ENCODE data around the gene TMPRSS7. TPM values are rescaled to one million over a fixed set of nuclear protein-coding genes. Genes with fewer than 3 reads are reported as not detected.

TMPRSS7 gene
- polyA plus RNA-seq, 1 experiment = not detected

- H3K27me3 ChIP-seq (ENCODE audit: control insufficient read depth, insufficient read depth, low read length) = no peaks in the 10 kb centered on the region
- no peak for DNase-seq (ENCODE audit: low read depth)
- ChIA-PET POLR2A (no interaction called here), CTCF (interaction anchor here (1.2 to 14.6 kb wide), 6 partner anchors 11 to 47 kb away, joined by 3 to 203 read pairs (median 11); no protein-coding TSS in a partner anchor)
- H3K4me3 ChIP-seq (ENCODE audit: low read depth, low read length) = peak within 1 kb of the TSS; percentile 36
- H3K36me3 ChIP-seq (ENCODE audit: control insufficient read depth, insufficient read depth, low read length) = no peaks in the 10 kb centered on the region; the same call in 1 of the 2 replicates
- no peak for TF ChIP-seq CTCF (IDR thresholded peaks at IDR 0.05; ENCODE audit: insufficient read depth, low read depth, low read length)
These were observed 35.7 kb upstream of the TMPRSS7 start, which contains the start of gene TAGLN3 for GRCh38 chr3:111998636-111999483. Gene TAGLN3, plus strand, starts transcription at chr3:111998922. Its CDS starts 501 bp downstream, at chr3:111999423.

DNA sequence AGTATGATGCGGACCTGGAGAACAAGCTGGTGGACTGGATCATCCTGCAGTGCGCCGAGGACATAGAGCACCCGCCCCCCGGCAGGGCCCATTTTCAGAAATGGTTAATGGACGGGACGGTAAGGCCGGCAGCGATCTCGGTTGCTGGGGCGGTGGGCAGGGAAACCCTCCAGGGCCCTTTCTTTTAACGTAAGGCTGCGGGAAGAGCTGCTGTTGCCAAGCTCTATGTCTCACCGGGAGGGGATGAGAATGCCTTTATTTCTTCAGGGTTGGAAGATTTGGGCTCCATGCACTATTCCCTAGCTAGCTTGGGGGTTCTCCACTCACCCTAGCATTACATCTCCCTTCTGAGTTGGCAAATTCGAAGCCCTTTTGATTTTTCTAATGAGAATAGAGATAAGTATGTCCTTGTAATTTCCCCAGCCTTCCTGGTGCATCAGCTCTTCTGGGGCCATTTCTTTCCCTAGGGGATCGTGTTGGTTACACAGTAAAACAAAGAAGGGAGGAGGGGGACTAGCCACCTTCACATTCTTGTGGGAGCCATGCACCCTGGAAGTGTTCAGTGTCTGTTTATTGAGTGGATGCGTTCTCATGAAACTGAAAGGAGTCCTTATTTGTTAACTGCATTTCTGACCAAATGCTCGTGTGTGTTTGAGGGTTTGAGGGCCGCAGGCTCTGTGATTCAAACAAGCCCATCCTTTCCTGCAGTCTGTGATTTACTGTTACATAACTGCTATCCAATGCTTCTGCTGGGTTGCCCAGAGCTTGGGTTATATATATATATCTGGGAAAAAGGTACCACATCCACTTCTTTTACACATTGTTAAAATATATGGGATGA, 34.8 kb upstream of the TMPRSS7 start:
- ChIA-PET CTCF (interaction anchor here (0.6 to 14.6 kb wide), 6 partner anchors 12 to 170 kb away, joined by 3 to 203 read pairs (median 4); no protein-coding TSS in a partner anchor), POLR2A (no interaction called here)
- Histone ChIP-seq H3K4me3 (ENCODE audit: low read depth, low read length) (peak overlapping the region; percentile 36; the same call in 1 of the 2 replicates), H3K27me3 (ENCODE audit: control insufficient read depth, insufficient read depth, low read length) (no peaks in the 10 kb centered on the region), H3K36me3 (ENCODE audit: control insufficient read depth, insufficient read depth, low read length) (no peaks in the 10 kb centered on the region)
- no peak for TF ChIP-seq CTCF (IDR thresholded peaks at IDR 0.05; ENCODE audit: insufficient read depth, low read depth, low read length)
- DNase-seq (ENCODE audit: low read depth) = no peak

GRCh38 chr3:112000367-112000771, 34.2 kb upstream of the TMPRSS7 start:
- CTCF ChIA-PET = interaction anchor here (0.6 to 14.6 kb wide), 8 partner anchors 8 to 171 kb away, joined by 3 to 203 read pairs (median 4); no protein-coding TSS in a partner anchor
- POLR2A ChIA-PET = no interaction called here
- H3K4me3 ChIP-seq (ENCODE audit: low read depth, low read length) = no peak overlapping the region
- no peak for TF ChIP-seq CTCF (IDR thresholded peaks at IDR 0.05; ENCODE audit: insufficient read depth, low read depth, low read length)
- H3K27me3 ChIP-seq (ENCODE audit: control insufficient read depth, insufficient read depth, low read length) = no peaks in the 10 kb centered on the region
- DNase-seq (ENCODE audit: low read depth) = no peak
- H3K36me3 ChIP-seq (ENCODE audit: control insufficient read depth, insufficient read depth, low read length) = no peaks in the 10 kb centered on the region

GRCh38 chr3:112000966-112001365, 33.6 kb upstream of the TMPRSS7 start:
- Histone ChIP-seq H3K36me3 (ENCODE audit: control insufficient read depth, insufficient read depth, low read length) (no peaks in the 10 kb centered on the region), H3K4me3 (ENCODE audit: low read depth, low read length) (no peak overlapping the region), H3K27me3 (ENCODE audit: control insufficient read depth, insufficient read depth, low read length) (no peaks in the 10 kb centered on the region)
- ChIA-PET POLR2A (interaction anchor here (0.6 kb wide), 1 partner anchor 202 kb away, joined by 3 read pairs; no protein-coding TSS in a partner anchor), CTCF (interaction anchor here (0.9 to 14.6 kb wide), 5 partner anchors 9 to 44 kb away, joined by 3 to 203 read pairs (median 4); no protein-coding TSS in a partner anchor)
- TF ChIP-seq CTCF (IDR thresholded peaks at IDR 0.05; ENCODE audit: insufficient read depth, low read depth, low read length) = no peak
- no peak for DNase-seq (ENCODE audit: low read depth)
